Common myeloid progenitor, CD34-positive (primary cell): Measurements from ENCODE around the gene DRG2. TPM values are rescaled to one million over a fixed set of nuclear protein-coding genes. Genes with fewer than 3 reads are reported as not detected.

Experiments used
- CTCF ChIA-PET: fragments of 350-600 bp; sonication (Branson Sonifier 250); formaldehyde crosslinking; loops from one replicate; lab custom pipeline; 2021; ENCODE audit warnings: antibody characterized with exemption; lab: Charles Lee
- POLR2A ChIA-PET: fragments of 350-600 bp; sonication (Branson Sonifier 250); formaldehyde crosslinking; loops from one replicate; lab custom pipeline; 2021; ENCODE audit warnings: antibody characterized with exemption; lab: Charles Lee
- DNase-seq, 3 donors: peaks; one replicate each; pipeline versions ENCODE4 v3.0.0 to v3.0.0-alpha.2; 2013
- H3K27ac ChIP-seq, 2 experiments: 1 replicate in 1 of 2; 2 replicates in 1 of 2; pipeline ENCODE4 v1.7.0; 2013; ENCODE audit warnings: inconsistent platforms in 2 of 2, low read length in 2 of 2, mild to moderate bottlenecking in 2 of 2, low read depth in 1 of 2, moderate library complexity in 1 of 2; ENCODE audit not compliant: severe bottlenecking in 2 of 2, insufficient read depth in 1 of 2, poor library complexity in 1 of 2
- H3K27me3 ChIP-seq, 5 experiments: replicated peaks in 2 of 5; 1 replicate in 3 of 5; 2 replicates in 2 of 5; pipeline versions ENCODE4 v1.6.1 to v1.7.0; 2013; ENCODE audit warnings: low read length in 4 of 5, mild to moderate bottlenecking in 2 of 5, moderate library complexity in 2 of 5, inconsistent platforms in 1 of 5; ENCODE audit not compliant: insufficient read depth in 5 of 5, control insufficient read depth in 4 of 5
- H3K36me3 ChIP-seq, 4 experiments: 1 replicate in 2 of 4; 2 replicates in 2 of 4; pipeline versions ENCODE4 v1.6.1 to v1.7.0; 2013; ENCODE audit warnings: low read length in 3 of 4, control low read depth in 1 of 4, mild to moderate bottlenecking in 1 of 4; ENCODE audit not compliant: control insufficient read depth in 4 of 4, insufficient read depth in 4 of 4
- H3K4me1 ChIP-seq, 4 experiments: 1 replicate in 3 of 4; 2 replicates in 1 of 4; pipeline versions ENCODE4 v1.6.1 to v1.7.1; 2013; ENCODE audit warnings: low read length in 3 of 4, mild to moderate bottlenecking in 3 of 4, control low read depth in 1 of 4, inconsistent platforms in 1 of 4, moderate library complexity in 1 of 4; ENCODE audit not compliant: control insufficient read depth in 4 of 4, insufficient read depth in 4 of 4; ENCODE audit errors: control extremely low read depth in 1 of 4
- H3K4me3 ChIP-seq, 7 experiments: 1 replicate in 4 of 7; 2 replicates in 3 of 7; pipeline versions ENCODE4 v1.5.1 to v1.7.0; 2013; ENCODE audit warnings: mild to moderate bottlenecking in 7 of 7, low read length in 6 of 7, moderate library complexity in 6 of 7, inconsistent platforms in 2 of 7, low read depth in 2 of 7, control low read depth in 1 of 7; ENCODE audit not compliant: insufficient read depth in 4 of 7, control insufficient read depth in 1 of 7; ENCODE audit errors: extremely low read depth in 1 of 7
- H3K9me3 ChIP-seq, 5 experiments: 1 replicate in 4 of 5; 2 replicates in 1 of 5; pipeline versions ENCODE4 v1.6.1 to v1.7.1; 2013; ENCODE audit warnings: low read length in 4 of 5, mild to moderate bottlenecking in 2 of 5, inconsistent platforms in 1 of 5, low read depth in 1 of 5, moderate library complexity in 1 of 5; ENCODE audit not compliant: control insufficient read depth in 4 of 5, insufficient read depth in 2 of 5; ENCODE audit errors: control extremely low read depth in 1 of 5
- WGBS: methylation state at CpG from one replicate; pipeline ENCODE4 v1.1.5; 2013; ENCODE audit not compliant: insufficient coverage; 5-methylcytosine and 5-hydroxymethylcytosine counted together
- polyA plus RNA-seq: library from polyadenylated mRNA; unstranded; fragments of 120-200 nt; gene quantifications from one replicate; pipeline ENCODE4 v1.2.1, GENCODE V29; 2013

DRG2 gene
- polyA plus RNA-seq: 30.4 TPM

- peak within 1 kb of the TSS; percentile 50 to 86 for H3K27ac ChIP-seq
- H3K36me3 ChIP-seq: peaks cover 0 to 7% (median 5%) of the 10 kb centered on the region in 4 experiments
- DNase-seq: peak; percentile 92 to 94 (median 93)
- ChIA-PET POLR2A (no interaction called here), CTCF (interaction anchor here (1.7 to 2.7 kb wide), 2 partner anchors 14 to 22 kb away, joined by 6 to 11 read pairs; no protein-coding TSS in a partner anchor)
- WGBS: 2% methylated on average over 40 of the region's 52 CpGs
- H3K4me3 ChIP-seq: peak within 1 kb of the TSS; percentile 71 to 96 (median 89)
- H3K27me3 ChIP-seq: no peaks in the 10 kb centered on the region
- no peaks in the 10 kb centered on the region for H3K9me3 ChIP-seq
- peaks cover 6 to 15% (median 9%) of the 10 kb centered on the region in 4 experiments for H3K4me1 ChIP-seq
Measured at GRCh38 chr17:18087610-18088491, at the start of gene DRG2. TSS of gene DRG2 (plus strand) at chr17:18087948. CDS start at chr17:18088024, 76 bp downstream.

- Histone ChIP-seq H3K27me3 (no peaks in the 10 kb centered on the region), H3K4me3 (peak overlapping the region; percentile 65 to 98 (median 91)), H3K9me3 (no peaks in the 10 kb centered on the region), H3K27ac (peak overlapping the region; percentile 54 to 84), H3K36me3 (no peaks in the 10 kb centered on the region), H3K4me1 (peaks cover 9 to 40% (median 32%) of the 10 kb centered on the region in 4 experiments)
- under 1% methylated on average over 12 of the region's 13 CpGs for WGBS
- ChIA-PET CTCF (interaction anchor here (1.1 kb wide), 1 partner anchor 9 kb away, joined by 6 read pairs; no protein-coding TSS in a partner anchor), POLR2A (interaction anchor here (1.2 kb wide), 1 partner anchor 9 kb away, joined by 4 read pairs; no protein-coding TSS in a partner anchor)
- DNase-seq: peak; percentile 46 to 79 (median 78)
Measured at GRCh38 chr17:18038149-18038850, 49.4 kb upstream of the DRG2 start.

- POLR2A ChIA-PET: interaction anchor here (1.2 kb wide), 1 partner anchor 10 kb away, joined by 4 read pairs; no protein-coding TSS in a partner anchor
- Histone ChIP-seq H3K27ac (peak within 1 kb of the TSS; percentile 54 to 84), H3K36me3 (peaks cover 0 to 4% (median 0%) of the 10 kb centered on the region in 4 experiments), H3K27me3 (no peaks in the 10 kb centered on the region), H3K4me3 (peak within 1 kb of the TSS; percentile 65 to 98 (median 91)), H3K9me3 (no peaks in the 10 kb centered on the region), H3K4me1 (peaks cover 9 to 40% (median 32%) of the 10 kb centered on the region in 4 experiments)
- CTCF ChIA-PET: no interaction called here
- peak; percentile 99 to 100 (median 100) for DNase-seq
- 0% methylated on average over 23 of the region's 67 CpGs for WGBS
Measured at GRCh38 chr17:18038861-18039534, 48.8 kb upstream of the DRG2 start, which contains the start of the genes ATPAF2 and GID4. TSS of gene ATPAF2 (minus strand) at chr17:18039168. CDS start at chr17:18039013, 155 bp downstream. TSS of gene GID4 (plus strand) at chr17:18039408. CDS start at chr17:18039465, 57 bp downstream.

- Histone ChIP-seq H3K4me1 (peaks cover 9 to 43% (median 32%) of the 10 kb centered on the region in 4 experiments), H3K27me3 (no peaks in the 10 kb centered on the region), H3K36me3 (peaks cover 0 to 10% (median 2%) of the 10 kb centered on the region in 4 experiments), H3K27ac (peak overlapping the region in 1 of 2 experiments; percentile 67), H3K4me3 (peak overlapping the region; percentile 65 to 98 (median 91)), H3K9me3 (no peaks in the 10 kb centered on the region)
- DNase-seq: peak in 2 of 3 donors; percentile 22 to 28
- ChIA-PET POLR2A (no interaction called here), CTCF (no interaction called here)
- under 1% methylated on average over 49 of the region's 81 CpGs for WGBS
Measured at GRCh38 chr17:18039535-18040260, 48.0 kb upstream of the DRG2 start.

- Histone ChIP-seq H3K36me3 (peaks cover 0 to 14% (median 4%) of the 10 kb centered on the region in 4 experiments), H3K4me3 (peak overlapping the region; percentile 65 to 98 (median 91)), H3K27ac (peak overlapping the region in 1 of 2 experiments; percentile 67), H3K9me3 (no peaks in the 10 kb centered on the region), H3K4me1 (peaks cover 9 to 43% (median 32%) of the 10 kb centered on the region in 4 experiments), H3K27me3 (no peaks in the 10 kb centered on the region)
- ChIA-PET POLR2A (no interaction called here), CTCF (no interaction called here)
- 35% methylated on average over 6 of the region's 6 CpGs for WGBS
- no peak for DNase-seq
Measured at GRCh38 chr17:18040261-18040858, 47.4 kb upstream of the DRG2 start.
